ENCODE data around the gene ROBO1. TPM values are rescaled to one million over a fixed set of nuclear protein-coding genes. Genes with fewer than 3 reads are reported as not detected.
"Not testable (repeated sequence)": the region's sequence is repeated elsewhere in the genome, so short reads cannot be mapped to it uniquely, and the experiment has no call there.

The ROBO1 gene
- total RNA-seq, 1 experiment from 2014 or later: 3.2 TPM

DNA sequence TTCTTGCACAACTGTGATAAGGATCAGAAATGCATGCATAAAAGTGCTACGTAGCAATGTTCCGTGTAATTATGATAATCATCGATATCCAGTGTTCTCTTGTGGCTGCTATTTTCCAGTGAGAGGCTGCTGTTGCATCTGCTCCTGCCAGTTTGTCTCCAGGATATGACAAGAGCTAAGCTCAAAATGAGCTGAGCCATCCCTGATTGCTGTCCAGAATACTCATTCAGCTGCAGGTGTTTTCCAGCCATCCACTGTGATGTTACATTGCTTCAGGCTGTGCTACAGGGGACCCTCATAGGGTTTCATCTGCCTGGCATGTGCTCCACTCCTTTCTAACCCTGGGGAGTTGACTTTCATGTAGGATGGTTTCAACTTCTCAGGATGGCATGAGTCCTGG lies 976.0 kb downstream of the ROBO1 start:
- no peak for DNase-seq (ENCODE audit: extremely low read depth, low read depth)

- DNase-seq (ENCODE audit: extremely low read depth, low read depth): no peak
These were observed 979.0 kb downstream of the ROBO1 start for GRCh38 chr3:78788839-78789238.

DNA sequence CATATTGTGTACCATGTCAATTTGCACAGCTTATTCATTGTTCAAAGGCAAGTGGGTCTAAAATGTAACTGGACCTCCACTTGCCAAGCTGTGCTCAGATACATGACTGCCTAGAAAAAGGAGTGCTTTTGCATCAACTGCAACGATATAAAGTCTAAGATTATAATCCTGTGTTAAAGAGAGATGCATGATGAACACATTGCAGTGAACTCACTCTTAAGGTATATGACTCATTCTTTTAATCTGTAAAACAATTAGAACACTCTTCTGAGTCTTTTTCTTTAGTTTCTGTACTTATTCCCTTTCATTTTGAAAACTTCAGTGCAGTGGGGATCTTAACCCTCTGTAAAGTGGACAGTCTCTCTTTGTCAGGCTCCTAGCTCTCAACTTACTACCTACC lies 982.8 kb downstream of the ROBO1 start:
- no peak for DNase-seq (ENCODE audit: extremely low read depth, low read depth)

DNA sequence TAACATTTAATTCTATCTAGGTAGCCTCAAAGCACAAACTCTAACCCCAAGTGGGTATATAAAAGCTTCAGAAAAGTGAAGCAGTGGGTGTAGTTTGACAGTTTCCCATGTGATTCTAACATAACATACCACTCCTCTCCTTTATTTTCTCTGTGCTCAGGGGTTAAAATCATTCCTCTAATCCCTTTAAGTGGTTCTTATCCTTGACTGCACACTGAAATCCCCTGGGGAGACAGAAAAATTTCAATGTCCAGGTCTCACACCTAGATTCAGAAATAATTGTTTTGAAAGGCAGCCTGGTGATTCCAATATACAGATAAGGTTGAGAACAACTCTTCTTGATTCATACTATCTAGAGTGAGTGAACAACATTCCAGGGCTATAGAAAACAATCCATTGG lies 986.4 kb downstream of the ROBO1 start:
- DNase-seq (ENCODE audit: extremely low read depth, low read depth): no peak

GRCh38 chr3:78765671-78766485 lies 1001.9 kb downstream of the ROBO1 start:
- no peak for DNase-seq (ENCODE audit: extremely low read depth, low read depth)

GRCh38 chr3:78764634-78765033 lies 1003.2 kb downstream of the ROBO1 start:
- DNase-seq (ENCODE audit: extremely low read depth, low read depth): no peak

- no peak for DNase-seq (ENCODE audit: extremely low read depth, low read depth)
These were observed 1005.7 kb downstream of the ROBO1 start for GRCh38 chr3:78762121-78762520.

GRCh38 chr3:78761126-78761525 lies 1006.7 kb downstream of the ROBO1 start:
- DNase-seq (ENCODE audit: extremely low read depth, low read depth): no peak

DNA sequence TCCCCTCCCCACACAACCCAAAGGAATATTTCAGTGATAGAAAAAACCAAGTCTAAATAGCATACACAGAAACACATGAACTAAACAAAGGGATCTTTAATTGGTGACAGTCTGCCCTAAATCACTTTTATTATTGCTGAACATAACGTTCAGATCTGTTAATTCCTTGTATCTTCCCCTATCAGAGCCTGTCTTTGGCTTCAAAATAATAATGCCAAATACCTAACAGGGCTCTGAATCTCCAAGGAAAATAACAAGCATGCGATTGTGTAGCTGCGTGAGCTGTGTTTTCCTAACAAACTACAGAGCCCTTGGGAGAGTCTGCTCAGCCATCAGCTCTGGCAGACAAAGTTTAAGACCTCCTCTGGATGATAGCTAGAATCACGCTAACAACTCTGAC lies 1010.1 kb downstream of the ROBO1 start:
- no peak for DNase-seq (ENCODE audit: extremely low read depth, low read depth)

- DNase-seq (ENCODE audit: extremely low read depth, low read depth): no peak
These were observed 1013.6 kb downstream of the ROBO1 start for GRCh38 chr3:78754066-78754743.

DNA sequence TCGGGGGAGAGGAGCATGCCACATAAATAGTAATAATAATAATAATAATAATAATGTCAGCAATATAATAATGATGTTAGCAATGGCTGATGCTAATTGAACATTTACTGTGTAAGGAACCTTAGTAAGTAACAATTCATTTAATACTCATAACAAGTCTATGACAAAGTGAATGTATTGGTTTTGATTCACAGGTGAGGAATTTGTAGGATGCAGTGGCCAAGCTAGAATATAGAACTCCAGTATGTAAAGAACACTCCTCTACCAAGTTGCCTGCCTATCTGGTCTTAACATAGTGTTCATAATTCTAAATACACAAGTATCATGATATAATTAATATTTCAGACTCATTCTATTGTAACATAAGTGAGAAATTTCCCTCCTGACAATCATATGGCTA lies 1016.5 kb downstream of the ROBO1 start:
- DNase-seq (ENCODE audit: extremely low read depth, low read depth): no peak

- DNase-seq (ENCODE audit: extremely low read depth, low read depth): not testable (repeated sequence)
These were observed 1017.5 kb downstream of the ROBO1 start for GRCh38 chr3:78750291-78750690.

GRCh38 chr3:78749056-78749455 lies 1018.7 kb downstream of the ROBO1 start:
- no peak for DNase-seq (ENCODE audit: extremely low read depth, low read depth)

DNA sequence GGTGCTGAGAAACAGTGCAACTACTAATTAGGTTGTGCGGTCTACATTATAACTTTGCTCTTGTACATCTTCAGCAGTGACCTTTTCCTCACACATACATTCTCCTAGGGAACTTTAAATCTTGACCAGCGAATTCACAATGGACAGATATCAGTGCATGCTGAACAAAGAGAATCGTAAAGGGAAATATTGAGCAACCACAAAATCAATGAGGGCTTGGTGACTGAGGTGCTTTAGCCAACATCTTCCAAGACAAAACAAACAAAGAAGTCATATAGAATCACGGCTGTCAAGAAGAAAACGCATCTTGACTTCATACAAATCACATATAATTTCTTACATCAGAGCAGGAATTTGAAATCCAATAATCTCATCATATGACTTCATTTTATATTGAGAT lies 1022.0 kb downstream of the ROBO1 start:
- DNase-seq (ENCODE audit: extremely low read depth, low read depth): no peak

DNA sequence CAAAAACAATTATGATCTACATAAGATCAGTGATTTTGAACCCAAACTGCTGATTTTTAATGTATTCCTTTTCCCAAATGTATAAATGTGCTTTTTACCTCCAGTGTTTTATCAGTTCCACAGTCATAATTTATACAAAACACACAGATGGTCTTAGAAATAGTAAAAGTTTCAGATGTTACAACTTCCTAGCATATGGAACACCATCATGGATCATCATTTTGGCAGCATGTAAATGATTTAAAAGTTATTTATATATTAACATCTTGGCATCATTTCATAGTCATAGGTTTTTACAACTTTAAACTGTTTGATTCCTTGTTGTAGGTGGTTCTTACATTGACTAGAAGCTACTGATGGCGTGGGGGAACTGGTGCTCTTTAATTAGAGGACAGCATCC lies 1025.3 kb downstream of the ROBO1 start:
- DNase-seq (ENCODE audit: extremely low read depth, low read depth): no peak

GRCh38 chr3:78742041-78742440 lies 1025.8 kb downstream of the ROBO1 start:
- no peak for DNase-seq (ENCODE audit: extremely low read depth, low read depth)

- DNase-seq (ENCODE audit: extremely low read depth, low read depth): no peak
These were observed 1026.6 kb downstream of the ROBO1 start for GRCh38 chr3:78741066-78741645.

- no peak for DNase-seq (ENCODE audit: extremely low read depth, low read depth)
These were observed 1029.0 kb downstream of the ROBO1 start for GRCh38 chr3:78738833-78739232.

GRCh38 chr3:78737988-78738387 lies 1029.8 kb downstream of the ROBO1 start:
- DNase-seq (ENCODE audit: extremely low read depth, low read depth): no peak

GRCh38 chr3:78736863-78737262 lies 1030.9 kb downstream of the ROBO1 start:
- DNase-seq (ENCODE audit: extremely low read depth, low read depth): no peak

DNA sequence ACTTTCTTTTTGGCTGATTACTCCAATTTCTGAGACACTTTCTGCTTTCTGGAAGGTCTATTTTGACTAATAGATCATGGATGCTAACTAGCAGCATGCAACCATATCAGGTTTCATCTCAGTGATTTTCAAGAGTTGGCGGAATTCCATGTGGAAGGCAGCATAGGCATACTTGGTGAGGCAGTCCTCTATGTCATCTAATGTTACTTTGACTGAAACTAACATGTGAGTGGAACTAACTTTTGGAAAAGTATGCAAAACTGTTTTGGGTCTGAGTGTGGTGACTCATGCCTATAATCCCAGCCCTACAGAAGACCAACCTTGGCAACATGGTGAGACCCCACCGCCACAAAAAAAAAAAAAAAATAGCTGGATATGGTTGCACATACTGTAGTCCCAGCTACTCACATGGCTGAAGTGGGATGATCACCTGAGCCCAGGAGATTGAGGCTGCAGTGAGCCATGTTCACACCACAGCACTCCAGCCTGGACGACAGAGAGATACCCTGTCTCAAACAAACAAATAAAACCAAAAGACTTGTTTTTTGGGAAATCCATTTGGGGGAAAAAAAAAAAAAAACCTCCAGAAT lies 1033.7 kb downstream of the ROBO1 start:
- DNase-seq (ENCODE audit: extremely low read depth, low read depth): no peak

DNA sequence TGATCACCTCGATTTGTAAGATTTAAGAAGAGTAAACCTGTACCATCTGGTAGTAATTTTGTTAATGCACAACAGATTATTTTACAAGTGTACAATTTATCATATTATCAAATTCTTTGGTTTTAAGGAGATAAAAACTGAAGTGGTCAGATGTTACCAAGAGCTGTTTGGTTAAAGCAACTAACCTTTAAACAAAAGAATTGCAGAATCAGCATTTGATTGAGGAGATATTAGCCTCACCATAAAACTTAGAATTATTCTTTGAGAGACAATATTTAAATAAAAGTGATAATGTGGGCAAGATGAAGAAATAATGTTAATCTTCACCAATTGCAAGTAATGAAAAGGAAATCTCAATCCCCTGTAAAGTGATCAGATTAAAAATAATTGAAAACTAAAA lies 1034.9 kb downstream of the ROBO1 start:
- no peak for DNase-seq (ENCODE audit: extremely low read depth, low read depth)

Data from NCI-H460 (cell line).